Erythroblast (primary cell): Measurements from ENCODE around the gene KANSL1L.

Experiments used
- DNase-seq, 2 experiments: peaks; one replicate each; lab custom pipeline; 2025; lab: John Stamatoyannopoulos, UW
- GATA1 ChIP-seq: IDR thresholded peaks from 2 replicates; pipeline ENCODE4 v1.6.1; 2011; ENCODE audit warnings: low read depth, mild to moderate bottlenecking, control low read depth, low read length, moderate library complexity
- POLR2A ChIP-seq: IDR thresholded peaks from 2 replicates; pipeline ENCODE4 v1.6.1; 2011; ENCODE audit warnings: mild to moderate bottlenecking, low read length

Gene KANSL1L

DNA sequence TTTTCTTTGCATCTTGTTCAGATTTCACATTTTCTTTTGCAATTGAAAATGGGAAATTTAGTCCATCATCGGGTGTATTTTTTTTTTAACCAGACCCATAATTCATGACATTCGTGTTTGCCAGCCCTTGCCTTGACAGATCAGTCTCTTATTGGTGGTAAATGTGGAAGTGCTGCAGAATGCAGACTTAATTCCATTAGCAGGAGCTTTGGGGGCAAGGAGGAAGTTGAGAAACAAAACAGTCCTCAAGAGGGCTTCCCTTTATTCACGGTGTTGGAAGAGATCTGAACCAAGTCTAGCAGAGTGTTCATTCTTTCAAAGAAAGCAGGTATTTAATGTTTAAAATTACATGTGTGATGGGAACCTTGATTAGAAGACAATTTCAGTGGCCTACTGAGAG, 185.3 kb downstream of the KANSL1L start:
- DNase-seq, result no peak
- TF ChIP-seq POLR2A, result no peak
- TF ChIP-seq GATA1, result no peak

DNA sequence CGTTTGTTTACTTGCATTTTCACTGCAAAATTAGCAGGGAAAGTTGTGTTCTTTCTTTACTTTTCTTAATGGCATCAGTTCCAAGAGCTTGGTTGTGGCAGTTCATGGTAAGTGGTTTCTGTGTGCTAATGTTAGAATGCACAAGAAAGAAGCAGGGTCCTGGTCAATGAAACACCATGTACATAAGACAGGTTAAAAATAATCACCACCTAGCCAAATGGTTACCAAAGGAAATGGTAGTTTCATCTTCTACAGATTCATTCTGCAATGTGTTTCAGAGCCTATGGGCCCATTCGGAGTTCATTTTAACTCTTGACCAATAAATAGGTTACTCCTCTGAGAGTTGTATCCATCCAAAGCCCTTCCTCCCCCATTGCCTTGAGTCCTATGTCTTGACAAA, 186.9 kb downstream of the KANSL1L start:
- DNase-seq, result no peak
- TF ChIP-seq GATA1 (no peak), POLR2A (no peak)

DNA sequence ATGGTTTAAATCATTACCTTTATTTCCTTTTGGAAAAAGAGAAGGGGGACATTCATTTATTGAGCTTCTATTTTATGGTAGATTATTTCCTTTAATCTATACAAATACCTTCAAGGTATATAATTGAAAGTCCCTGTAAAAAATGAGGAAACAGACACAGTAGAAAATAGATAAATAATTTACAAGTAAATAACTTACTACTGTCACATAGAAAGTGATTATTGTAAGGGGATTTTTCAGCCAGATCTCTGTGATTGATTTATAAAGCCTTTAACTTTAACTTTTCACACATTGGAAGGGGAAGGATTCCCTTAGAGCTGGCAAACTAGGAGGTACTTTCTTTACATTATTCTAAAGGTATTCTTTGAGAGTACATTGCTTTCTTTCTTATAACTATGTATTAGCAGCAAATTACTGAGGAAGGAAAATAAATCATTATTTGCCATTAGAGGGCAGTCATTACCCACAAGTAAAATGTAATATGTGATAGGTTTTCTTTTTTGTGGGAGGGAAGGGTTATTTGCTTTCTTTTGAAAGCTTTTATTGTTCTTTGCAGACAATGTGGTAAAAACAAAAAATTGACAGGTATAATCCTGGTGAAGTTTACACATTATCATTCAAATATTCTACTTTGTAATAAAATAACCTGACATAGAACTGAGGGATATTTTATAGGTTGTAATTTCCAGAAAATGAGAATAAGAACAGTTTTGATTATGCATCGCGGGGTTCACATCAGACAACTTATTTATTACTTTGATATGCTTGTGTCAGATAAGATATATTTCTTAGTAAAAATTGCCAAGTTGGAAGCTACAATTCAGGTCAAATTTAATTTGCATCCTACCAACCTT, 193.6 kb downstream of the KANSL1L start:
- no peak for TF ChIP-seq POLR2A
- DNase-seq, result peak; percentile 41 to 68

DNA sequence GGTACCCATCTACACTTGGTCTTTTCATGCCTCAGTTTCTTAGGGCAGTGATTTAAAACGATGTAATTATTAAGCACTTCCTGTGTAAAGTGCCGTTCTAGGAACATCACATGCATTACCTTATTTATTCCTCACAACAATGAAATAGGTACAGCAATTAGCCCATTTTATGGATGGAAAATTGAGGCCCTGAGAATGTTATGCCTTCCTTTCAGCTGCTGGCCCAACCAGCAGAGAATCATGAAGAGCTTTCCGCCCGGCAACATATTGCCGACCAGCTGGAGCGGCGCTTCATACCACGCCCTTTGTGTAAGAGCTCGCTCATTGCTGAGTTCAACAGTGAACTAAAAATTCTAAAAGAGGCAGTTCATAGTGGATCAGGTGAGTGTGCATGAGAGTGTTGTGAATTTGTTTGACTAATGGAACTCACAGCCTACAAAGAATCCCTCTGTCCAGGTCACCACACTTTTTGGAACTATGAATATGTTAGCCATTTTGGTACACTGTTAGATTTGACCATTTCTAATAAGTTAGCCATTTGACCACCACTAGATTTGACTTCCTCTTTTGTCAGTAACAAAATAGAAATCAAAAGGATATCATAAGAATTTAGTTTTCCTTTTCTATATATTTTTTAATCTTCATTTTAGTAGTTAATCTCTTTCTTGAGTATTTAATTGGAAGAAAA, 194.4 kb downstream of the KANSL1L start:
- TF ChIP-seq POLR2A, result no peak
- TF ChIP-seq GATA1, result no peak

DNA sequence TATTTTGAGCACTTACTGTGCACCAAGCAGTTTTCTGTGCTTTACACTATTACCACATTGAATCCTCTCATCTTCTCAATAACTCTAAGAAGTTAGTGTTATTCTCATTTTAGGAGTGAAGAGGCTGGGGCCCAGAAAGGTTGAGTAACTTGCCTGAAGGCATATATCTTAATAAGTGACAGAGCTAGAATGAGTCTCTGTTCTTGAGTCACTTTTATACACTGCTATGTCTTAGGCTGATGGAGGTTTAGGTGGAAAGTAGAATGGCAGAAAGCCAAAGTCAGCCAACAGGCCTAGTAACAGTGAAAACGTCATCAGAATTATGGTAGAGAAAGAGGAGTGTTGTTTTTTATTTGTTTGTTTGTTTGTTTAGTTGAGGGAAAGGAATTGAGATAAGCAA, 196.6 kb downstream of the KANSL1L start:
- no peak for TF ChIP-seq GATA1
- TF ChIP-seq POLR2A, result no peak
- DNase-seq, result no peak

More for the DNA sequence above, 194.4 kb downstream of the KANSL1L start:
- no peak for DNase-seq

DNA sequence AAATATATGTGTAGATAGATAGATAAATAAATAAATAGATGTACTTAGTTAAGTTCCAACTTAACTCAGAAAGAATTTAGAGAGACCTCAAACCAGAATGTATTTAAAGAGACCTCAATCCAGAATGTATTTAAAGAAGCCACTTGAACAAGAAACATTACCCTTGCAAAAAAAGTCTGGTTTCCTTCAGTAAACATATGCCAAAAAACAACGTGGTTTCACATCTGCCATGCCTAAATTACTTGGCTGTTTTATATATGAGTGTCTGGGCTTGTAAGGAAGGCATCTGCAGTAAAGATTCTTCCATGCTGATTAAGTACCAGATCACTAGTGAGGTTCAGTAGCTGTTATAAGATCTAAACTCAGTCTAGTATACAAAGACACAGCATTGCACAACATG, 197.9 kb downstream of the KANSL1L start:
- no peak for DNase-seq
- TF ChIP-seq POLR2A (no peak), GATA1 (no peak)
